Measurements from ENCODE around the gene C1orf216.
"Not testable (repeated sequence)": the region's sequence is repeated elsewhere in the genome, so short reads cannot be mapped to it uniquely, and the experiment has no call there.

C1orf216 gene

DNA sequence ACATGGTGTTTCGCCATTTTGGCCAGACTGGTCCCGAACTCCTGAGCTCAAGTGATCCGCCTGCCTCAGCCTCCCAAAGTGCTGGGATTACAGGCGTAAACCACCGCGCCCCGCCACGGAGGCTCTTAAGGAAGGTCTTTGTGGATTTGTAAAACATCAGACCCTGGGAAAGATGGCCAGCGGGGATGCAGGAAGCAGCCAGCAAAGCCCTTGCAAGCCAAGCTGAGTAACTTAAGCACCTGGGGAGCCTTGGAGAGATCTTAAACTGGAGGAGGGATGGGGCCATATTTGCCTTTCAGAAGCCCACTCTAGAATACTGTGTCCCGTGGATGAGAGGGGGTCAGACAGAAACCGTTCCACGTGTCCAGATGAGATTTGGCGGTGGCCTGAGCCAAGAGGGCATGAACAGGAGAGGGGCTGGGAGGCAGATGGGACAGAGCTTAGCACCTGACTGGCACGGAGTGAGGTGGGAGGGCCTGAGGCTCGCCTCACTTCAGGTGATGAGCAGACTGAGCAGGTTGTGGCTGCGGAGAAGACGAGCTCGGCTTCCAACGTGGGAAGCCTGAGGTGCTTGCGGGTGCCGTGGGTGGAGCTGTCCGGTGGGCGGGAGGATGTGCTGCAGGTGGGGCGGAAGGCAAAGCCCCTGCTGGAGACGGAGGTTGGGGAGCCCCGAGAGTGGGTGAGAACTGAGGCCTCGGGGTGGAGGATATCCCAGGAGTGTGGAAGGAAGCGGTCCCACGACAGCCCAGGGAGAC is 11.7 kb downstream of the C1orf216 start:
- DNase-seq = peak; percentile 32

DNA sequence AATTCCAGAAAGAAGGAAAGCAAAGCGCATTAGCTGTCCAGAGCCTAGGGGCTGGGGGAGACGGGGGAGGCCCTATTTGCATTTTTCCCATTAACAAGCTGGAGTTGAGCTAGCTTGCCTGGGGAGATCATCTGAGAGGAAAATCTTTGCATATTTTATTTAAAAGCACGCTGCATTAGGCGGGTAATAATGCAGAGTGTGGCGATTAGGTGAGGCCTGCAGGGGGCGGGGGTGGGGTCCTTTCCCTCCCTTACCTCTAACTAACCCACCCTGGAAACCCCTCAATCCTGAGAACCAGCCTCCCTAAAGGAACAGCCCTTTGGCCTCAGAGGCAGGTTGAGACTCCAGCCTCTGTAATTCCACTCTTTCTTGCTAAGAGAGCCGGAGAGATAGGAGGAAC is 16.2 kb downstream of the C1orf216 start:
- no peak for DNase-seq

DNA sequence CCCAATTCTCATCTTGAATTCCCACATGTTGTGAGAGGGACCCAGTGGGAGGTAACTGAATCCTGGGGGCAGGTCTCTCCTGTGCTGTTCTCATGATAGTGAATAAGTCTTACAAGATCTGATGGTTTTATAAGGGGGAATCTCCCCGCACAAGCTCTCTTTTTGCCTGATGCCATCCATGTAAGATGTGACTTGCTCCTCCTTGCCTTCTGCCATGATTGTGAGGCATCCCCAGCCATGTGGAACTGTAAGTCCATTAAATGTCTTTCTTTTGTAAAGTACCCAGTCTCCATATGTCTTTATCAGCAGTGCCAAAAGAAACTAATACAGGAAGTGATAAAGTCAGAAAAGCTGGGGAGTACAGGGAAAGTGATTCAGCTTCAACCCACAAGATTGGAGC is 19.5 kb downstream of the C1orf216 start:
- DNase-seq = not testable (repeated sequence)

DNA sequence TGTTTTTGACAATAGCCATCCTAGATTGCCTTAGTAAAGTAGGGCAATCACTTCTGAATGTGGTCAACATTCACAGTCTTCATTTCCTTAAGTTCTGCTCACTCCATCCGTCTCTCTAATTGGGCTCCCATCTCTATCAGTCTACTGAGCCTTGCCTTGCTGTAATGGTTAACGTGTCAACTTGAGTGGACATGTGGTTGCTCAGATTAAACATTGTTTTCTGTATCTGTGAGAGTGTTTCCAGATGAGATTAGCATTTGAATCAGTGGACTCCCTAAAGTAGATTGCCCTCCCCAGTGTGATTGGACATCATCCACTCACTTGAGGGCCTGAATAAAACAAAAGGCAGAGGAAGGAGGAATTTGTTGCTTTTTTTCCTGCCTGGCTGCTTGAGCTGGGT is 26.4 kb downstream of the C1orf216 start:
- no peak for DNase-seq

DNA sequence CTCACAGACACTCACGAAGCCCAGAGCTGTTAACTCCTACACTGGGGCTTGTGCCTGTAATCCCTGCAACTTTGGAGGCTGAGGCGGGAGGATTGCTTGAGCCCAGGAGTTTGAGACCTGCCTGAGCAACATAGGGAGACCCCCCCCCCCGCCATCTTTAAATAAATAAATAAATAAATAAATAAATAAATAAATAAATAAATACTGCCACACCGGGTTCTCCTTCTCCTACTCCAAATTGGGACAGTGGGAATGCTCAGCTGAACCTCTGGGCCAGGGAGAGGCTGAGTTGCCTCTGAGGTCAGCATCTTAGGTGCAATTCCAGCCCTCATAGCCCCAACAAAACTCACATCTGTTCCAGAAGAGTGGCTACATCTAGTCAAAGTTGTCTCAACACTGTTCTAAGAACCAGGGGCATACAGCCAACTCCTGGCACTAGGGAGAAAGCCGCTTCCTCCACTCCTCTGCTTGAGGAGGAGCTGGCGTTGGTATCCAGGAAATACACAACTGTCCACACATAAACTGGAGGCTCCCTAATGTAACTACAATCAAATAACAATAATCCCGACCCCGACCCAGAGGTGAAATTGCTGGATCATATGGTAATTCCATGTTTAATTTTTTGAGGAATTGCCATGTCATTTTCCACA is 27.0 kb downstream of the C1orf216 start:
- DNase-seq = no peak

DNA sequence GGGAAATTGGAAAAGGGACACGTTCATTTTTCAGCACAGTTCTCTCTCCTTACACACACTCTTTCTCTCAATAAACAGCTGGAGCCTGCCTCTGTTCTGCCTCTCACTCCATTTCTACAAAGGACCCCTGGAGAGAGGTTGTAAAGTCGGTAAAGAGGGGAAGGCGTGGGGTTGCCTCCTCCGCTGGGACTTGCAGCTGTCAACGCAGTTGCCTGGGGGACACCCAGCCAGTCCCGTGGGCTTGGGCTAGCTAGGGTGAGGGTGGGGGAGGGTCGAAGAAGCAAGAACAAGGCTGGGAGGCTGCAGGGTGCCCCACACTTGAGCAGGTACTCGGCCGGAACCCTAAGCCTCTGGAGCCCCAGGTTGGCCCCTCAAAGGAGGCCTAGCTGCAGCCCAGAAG is 27.6 kb downstream of the C1orf216 start:
- DNase-seq = no peak

DNA sequence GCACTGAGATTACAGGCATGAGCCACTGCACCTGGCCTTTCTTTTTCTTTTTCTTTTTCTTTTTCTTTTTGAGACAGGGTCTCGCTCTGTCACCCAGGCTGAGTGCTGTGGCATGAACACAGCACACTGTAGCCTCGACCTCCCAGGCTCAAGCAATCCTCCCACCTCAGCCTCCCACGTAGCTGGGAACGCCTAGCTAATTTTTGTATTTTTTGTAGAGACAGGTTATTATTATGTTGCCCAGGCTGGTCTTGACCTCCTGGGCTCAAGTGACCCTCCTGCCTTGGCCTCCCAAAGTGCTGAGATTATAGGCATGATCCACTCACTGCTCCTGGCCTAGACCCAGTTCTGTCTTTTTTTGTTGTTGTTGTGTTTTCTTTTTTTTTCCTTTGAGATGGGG is 28.6 kb downstream of the C1orf216 start:
- not testable (repeated sequence) for DNase-seq

DNA sequence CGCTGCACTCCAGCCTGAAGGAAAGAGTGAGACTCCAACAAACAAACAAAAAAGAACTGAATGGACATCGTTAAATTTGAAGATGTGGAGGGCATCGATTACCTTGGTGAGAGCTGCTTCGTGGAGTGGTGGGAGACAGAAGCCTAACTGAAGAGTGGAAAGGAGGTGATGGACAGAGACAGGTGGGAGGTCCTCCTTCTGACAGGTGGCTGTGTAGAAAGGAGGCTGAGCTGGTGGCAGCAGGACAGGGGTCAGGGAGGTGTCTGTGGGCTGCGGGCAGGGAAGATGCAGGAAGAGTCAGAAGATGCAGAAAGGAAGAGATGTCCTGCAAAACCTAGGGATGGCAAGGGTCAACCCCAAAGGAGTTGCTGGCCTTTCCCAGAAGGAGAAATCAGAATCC is 30.5 kb downstream of the C1orf216 start:
- no peak for DNase-seq

DNA sequence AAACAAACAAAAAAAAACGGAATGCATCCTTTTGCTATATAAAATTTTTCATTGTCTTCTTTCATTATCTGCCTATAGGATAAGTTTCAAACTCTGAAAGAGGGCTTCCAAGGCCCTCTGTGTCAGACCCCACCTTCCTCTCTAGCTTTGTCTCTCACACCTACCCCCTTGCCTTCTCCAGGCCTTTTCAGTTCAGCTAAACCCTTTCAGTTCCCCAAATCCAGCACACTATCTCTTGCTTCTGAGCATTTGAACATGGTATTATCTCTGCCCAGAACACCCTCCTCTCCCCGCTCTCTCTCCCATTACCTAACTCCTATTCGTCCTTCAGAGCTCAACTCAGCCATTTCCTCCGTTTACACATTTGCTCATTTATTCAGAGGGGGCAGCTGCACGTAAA is 35.7 kb downstream of the C1orf216 start:
- no peak for DNase-seq

DNA sequence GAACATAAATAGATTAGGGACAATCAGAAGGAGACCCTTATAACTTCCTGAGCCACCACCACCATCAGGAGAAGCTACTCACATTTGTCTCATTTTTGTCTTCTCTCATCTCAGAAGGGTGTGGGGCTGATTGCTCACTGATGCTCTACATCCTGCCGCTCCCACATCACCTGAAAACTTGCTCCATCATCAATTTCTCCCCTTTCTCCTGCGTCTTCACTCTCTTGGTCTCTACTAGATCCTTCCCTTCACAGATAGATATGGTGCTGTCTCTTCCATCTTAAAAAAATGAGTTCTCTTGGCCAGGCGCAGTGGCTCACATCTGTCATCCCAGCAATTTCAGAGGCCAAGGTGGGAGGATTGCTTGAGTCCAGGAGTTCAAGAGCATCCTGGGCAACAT is 38.4 kb downstream of the C1orf216 start:
- no peak for DNase-seq

DNA sequence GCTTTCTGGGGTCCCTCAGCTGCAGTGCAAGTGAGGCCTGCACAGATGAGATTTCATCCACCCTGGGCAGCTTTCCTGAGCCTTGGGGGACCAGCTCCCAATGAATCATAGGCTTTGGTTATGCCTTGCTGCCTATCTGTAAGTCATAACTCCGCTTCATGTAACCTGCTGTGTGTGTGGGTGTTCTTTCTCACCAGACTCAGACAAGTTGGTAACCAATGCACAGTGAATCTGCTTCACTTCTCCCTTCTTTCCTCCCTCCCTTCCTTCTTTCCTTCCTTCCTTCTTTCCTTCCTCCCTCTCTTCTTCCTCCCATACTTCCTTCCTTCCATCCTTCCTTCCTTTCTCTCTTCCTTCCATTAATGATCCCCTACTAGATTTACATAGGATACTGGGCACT is 42.9 kb downstream of the C1orf216 start:
- no peak for DNase-seq

DNA sequence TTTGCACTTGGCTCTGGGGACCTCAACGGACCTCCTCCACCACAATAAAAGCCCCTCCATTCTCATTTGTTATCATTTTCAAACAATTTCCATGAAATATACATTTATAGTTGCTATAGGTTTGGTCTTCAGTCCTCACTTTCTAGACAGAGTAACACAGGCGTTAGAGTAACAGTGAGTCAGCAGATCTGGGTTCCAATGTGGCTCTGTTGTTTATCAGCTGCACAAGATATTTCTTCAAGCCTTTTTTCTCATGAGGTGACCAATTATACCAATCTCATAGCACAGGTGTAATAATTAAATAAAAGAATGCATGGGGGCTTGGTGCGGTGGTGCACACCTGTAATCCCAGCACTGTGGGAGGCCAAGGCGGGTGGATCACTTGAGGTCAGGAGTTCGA is 44.6 kb downstream of the C1orf216 start:
- no peak for DNase-seq

DNA sequence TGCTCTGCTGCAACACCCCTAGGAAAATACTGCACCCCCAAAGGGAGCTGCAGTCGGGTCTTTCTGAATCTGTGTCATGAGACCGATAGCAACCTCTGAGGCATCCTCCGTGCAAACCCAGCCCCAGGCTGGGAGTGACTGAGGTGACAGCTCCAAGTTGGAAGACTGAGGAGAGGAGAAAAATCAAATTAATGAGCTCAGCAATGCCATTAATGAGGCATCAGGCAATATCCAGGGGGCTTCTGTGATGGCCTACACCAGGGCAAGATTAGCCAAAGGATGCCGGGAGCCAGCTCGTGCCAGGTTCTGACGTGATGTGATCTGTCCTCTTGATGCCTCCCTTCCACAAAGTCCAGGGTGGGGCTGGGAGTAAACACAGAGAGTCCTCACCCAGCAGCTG is 46.6 kb downstream of the C1orf216 start:
- no peak for DNase-seq

DNA sequence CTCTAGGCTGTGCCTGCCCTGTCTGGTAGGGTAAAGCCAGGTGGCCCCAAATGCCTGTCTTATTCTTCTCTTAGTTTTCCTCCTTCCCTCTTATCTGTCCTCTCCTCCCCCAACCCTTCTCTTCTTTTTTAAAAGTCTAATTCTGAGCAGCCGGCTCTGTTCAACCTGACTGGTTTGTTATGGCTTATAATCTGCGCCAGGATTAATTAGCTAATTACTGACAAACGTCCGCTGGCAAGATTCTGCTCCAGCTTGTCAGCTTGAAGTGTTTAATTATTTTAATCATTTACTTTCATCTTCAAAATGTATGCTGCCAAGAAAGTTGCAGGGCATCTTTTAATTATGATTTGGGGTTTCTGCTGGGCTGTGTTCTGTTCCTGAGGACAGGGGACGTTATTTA is 50.2 kb downstream of the C1orf216 start:
- DNase-seq = no peak

DNA sequence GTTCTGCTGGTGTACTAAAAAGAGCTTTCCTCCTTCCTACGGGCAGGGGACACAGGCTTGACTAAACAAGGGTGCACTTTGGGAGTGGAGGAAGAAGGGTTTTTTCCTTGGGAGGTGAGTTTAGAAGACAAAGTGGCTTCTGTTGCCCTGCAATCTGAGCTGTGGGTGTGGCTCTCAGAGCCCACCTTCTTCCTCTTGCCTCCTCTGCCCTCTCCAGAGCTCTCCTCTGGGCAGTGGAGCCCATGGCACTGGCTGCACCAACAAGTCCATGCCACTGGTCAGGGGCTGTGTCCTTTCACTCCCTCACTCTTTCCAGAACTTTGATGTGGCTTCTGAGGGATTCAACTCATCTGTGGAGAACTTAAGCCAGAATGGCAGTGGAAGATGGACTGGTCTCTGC is 51.8 kb downstream of the C1orf216 start:
- no peak for DNase-seq

DNA sequence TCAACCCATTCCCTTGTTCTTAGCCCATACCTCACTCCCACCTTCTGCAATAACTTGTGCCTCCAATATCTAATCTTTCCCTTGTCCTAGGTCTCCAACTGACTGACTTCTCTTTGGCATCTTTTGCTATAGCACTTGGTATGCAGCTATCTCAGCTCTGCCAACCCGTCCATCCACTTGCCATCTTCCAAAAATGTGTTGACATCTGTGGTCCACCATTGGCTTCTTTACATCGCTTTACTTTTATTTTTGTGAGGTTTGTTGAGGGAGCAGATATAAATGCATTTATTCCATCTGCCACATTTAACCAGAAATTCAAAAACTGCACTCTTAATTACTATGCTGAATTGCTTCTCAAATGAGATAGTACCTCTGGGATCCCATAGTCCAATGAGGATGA is 52.5 kb downstream of the C1orf216 start:
- no peak for DNase-seq

Measured in CD4-positive, alpha-beta T cell treated with Interleukin-4 for 4 hours (primary cell).